Nephron progenitor cell (in vitro differentiated cells): ENCODE data around the gene TRIP10.

Source experiments
- DNase-seq: peaks from one replicate; pipeline ENCODE4 v3.0.0; 2021
- H3K27ac Mint-ChIP-seq: 2 replicates; pipeline ENCODE4 v1.8.0; 2021; ENCODE audit warnings: mild to moderate bottlenecking, moderate library complexity, mixed read lengths
- H3K27me3 Mint-ChIP-seq: 2 replicates; pipeline ENCODE4 v1.8.0; 2021; ENCODE audit warnings: mild to moderate bottlenecking, low read depth, mixed read lengths; ENCODE audit not compliant: poor library complexity
- H3K36me3 Mint-ChIP-seq: 2 replicates; pipeline ENCODE4 v1.8.0; 2021; ENCODE audit warnings: low read depth, mixed read lengths
- H3K4me1 Mint-ChIP-seq: 2 replicates; pipeline ENCODE4 v1.8.0; 2021; ENCODE audit warnings: mixed read lengths
- H3K4me3 Mint-ChIP-seq: 2 replicates; pipeline ENCODE4 v1.8.0; 2021; ENCODE audit warnings: mild to moderate bottlenecking, moderate library complexity, mixed read lengths
- H3K9me3 Mint-ChIP-seq: 2 replicates; pipeline ENCODE4 v1.8.0; 2021; ENCODE audit warnings: mild to moderate bottlenecking, moderate library complexity, mixed read lengths
- CTCF ChIP-seq: fragments of 200-600 bp; sonication (generic); IDR thresholded peaks from 2 replicates; pipeline ENCODE4 v1.5.0; 2021; ENCODE audit warnings: antibody characterized with exemption

TRIP10 gene

GRCh38 chr19:6730941-6731670 is 8.4 kb upstream of the TRIP10 start:
- Mint-ChIP-seq H3K4me3 (no peak overlapping the region), H3K9me3 (peaks cover 5% of the 10 kb centered on the region), H3K36me3 (peaks cover 11% of the 10 kb centered on the region), H3K27me3 (no peaks in the 10 kb centered on the region), H3K27ac (no peak overlapping the region), H3K4me1 (peaks cover 44% of the 10 kb centered on the region)
- no peak for DNase-seq
- no peak for TF ChIP-seq CTCF

GRCh38 chr19:6731822-6732221 is 7.7 kb upstream of the TRIP10 start:
- Mint-ChIP-seq H3K4me3 (no peak overlapping the region), H3K4me1 (peaks cover 50% of the 10 kb centered on the region), H3K27me3 (no peaks in the 10 kb centered on the region), H3K9me3 (peaks cover 5% of the 10 kb centered on the region), H3K36me3 (peaks cover 11% of the 10 kb centered on the region), H3K27ac (no peak overlapping the region)
- TF ChIP-seq CTCF: no peak
- DNase-seq: no peak

- Mint-ChIP-seq H3K9me3 (peaks cover 5% of the 10 kb centered on the region), H3K4me3 (no peak overlapping the region), H3K4me1 (peaks cover 51% of the 10 kb centered on the region), H3K36me3 (peaks cover 11% of the 10 kb centered on the region), H3K27me3 (no peaks in the 10 kb centered on the region), H3K27ac (no peak overlapping the region)
- no peak for DNase-seq
- TF ChIP-seq CTCF: no peak
Observed at GRCh38 chr19:6732803-6733337, 6.6 kb upstream of the TRIP10 start.

GRCh38 chr19:6733338-6734095 is 6.0 kb upstream of the TRIP10 start:
- Mint-ChIP-seq H3K4me3 (no peak overlapping the region), H3K9me3 (no peaks in the 10 kb centered on the region), H3K36me3 (peaks cover 11% of the 10 kb centered on the region), H3K27ac (no peak overlapping the region), H3K4me1 (peaks cover 54% of the 10 kb centered on the region), H3K27me3 (no peaks in the 10 kb centered on the region)
- DNase-seq: no peak
- TF ChIP-seq CTCF: no peak

- H3K9me3 Mint-ChIP-seq: no peaks in the 10 kb centered on the region
- no peaks in the 10 kb centered on the region for H3K27me3 Mint-ChIP-seq
- H3K27ac Mint-ChIP-seq: peak overlapping the region; percentile 97
- peak overlapping the region; percentile 36 for H3K4me3 Mint-ChIP-seq
- peaks cover 60% of the 10 kb centered on the region for H3K4me1 Mint-ChIP-seq
- DNase-seq: no peak
- H3K36me3 Mint-ChIP-seq: peaks cover 11% of the 10 kb centered on the region
- TF ChIP-seq CTCF: no peak
Observed at GRCh38 chr19:6734096-6734696, 5.3 kb upstream of the TRIP10 start.
